ENCODE measurements around the gene BTBD18.
"Not testable (repeated sequence)": the region's sequence is repeated elsewhere in the genome, so short reads cannot be mapped to it uniquely, and the experiment has no call there.

The BTBD18 gene

DNA sequence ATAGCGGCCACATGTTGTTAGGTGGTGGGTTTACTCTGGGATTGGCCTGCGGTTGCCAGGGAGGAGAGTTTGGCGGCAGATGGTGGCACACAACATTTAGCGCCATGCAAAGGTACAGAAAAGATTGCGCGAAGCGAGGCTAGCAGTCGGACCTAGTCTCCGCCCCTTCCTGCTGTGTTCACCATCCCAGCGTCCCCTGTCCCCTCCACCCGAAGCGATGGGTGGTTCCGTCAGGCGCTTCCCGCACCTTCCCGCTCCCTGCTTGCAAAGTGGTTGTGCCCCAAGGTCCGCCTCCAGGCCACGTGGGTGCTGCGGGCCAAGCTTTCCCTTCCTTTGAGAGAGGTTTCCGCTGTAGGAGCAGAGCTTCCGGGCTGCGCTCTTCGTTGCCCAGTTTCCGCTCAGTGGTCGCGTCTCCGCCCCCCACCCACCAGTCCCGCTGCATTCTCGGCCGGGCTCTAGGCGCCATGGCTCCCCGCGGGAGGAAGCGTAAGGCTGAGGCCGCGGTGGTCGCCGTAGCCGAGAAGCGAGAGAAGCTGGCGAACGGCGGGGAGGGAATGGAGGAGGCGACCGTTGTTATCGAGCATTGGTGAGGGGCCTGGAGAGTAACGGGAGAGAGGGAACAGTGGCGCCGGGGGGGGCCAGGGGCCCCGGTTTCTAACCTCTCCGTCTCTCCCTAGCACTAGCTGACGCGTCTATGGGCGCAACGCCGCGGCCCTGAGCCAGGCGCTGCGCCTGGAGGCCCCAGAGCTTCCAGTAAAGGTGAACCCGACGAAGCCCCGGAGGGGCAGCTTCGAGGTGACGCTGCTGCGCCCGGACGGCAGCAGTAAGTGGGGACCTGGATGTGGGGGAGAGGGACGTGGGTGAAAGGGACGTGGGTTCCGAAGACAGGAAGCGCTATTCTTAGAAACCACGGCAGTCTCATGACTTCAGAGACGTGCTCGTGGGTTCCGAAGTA, 10.2 kb downstream of the BTBD18 start, which contains the start of gene SELENOH:
TSS of gene SELENOH (plus strand) at position 360 of the 955 bp plus-strand sequence. CDS start at position 465, 105 bp downstream.
- DNase-seq (ENCODE audit: low read depth): peak; percentile 98
- TF ChIP-seq, protein P1, sequence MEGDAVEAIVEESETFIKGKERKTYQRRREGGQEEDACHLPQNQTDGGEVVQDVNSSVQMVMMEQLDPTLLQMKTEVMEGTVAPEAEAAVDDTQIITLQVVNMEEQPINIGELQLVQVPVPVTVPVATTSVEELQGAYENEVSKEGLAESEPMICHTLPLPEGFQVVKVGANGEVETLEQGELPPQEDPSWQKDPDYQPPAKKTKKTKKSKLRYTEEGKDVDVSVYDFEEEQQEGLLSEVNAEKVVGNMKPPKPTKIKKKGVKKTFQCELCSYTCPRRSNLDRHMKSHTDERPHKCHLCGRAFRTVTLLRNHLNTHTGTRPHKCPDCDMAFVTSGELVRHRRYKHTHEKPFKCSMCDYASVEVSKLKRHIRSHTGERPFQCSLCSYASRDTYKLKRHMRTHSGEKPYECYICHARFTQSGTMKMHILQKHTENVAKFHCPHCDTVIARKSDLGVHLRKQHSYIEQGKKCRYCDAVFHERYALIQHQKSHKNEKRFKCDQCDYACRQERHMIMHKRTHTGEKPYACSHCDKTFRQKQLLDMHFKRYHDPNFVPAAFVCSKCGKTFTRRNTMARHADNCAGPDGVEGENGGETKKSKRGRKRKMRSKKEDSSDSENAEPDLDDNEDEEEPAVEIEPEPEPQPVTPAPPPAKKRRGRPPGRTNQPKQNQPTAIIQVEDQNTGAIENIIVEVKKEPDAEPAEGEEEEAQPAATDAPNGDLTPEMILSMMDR (IDR thresholded peaks at IDR 0.05; ENCODE audit: low read length, missing control alignments): no peak
- H3K4me3 ChIP-seq (replicated peaks; ENCODE audit: low read depth, low read length): peak within 1 kb of the TSS; percentile 95

- H3K4me3 ChIP-seq (replicated peaks; ENCODE audit: low read depth, low read length): no peak overlapping the region
- TF ChIP-seq, protein P1 (IDR thresholded peaks at IDR 0.05; ENCODE audit: low read length, missing control alignments): no peak
- DNase-seq (ENCODE audit: low read depth): no peak
Measured at GRCh38 chr11:57735619-57736298, 15.9 kb downstream of the BTBD18 start.

DNA sequence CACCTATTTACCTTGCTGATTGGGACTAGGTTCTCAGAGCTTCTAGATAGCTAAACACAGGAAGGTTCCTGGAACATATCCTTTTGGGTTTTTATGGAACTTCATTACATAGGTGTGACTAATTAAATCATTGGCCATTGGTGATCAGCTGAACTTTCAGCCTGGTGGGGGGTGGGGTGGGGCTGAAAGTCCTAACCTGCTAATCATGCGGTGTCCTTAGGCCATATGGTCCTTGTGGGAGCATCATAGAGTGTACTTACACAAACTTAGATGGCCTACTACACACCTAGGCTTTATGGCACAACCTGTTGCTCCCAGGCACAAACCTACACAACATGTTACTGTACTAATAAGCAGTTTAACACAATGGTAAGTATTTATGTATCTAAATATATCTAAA, 19.0 kb downstream of the BTBD18 start:
- no peak for DNase-seq (ENCODE audit: low read depth)
- TF ChIP-seq, protein P1 (IDR thresholded peaks at IDR 0.05; ENCODE audit: low read length, missing control alignments): no peak
- H3K4me3 ChIP-seq (replicated peaks; ENCODE audit: low read depth, low read length): no peak overlapping the region

DNA sequence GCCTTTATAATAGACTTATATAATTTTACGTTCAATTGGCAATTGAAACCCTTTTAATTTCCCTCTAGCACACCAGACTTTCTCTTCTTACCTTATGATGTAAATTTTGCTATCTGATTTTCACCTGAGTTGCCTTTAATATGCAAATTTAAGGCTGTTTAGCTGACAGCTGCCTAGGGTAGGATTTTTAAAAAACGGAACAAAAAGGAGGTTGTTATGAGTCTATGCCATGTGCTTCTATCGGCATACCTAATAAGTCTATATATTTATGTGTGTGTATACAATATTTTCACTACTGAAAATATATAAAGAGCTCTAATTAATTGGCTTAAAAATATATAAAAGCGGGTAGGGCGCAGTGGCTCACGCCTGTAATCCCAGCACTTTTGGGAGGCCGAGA, 22.1 kb downstream of the BTBD18 start:
- TF ChIP-seq, protein P1 (IDR thresholded peaks at IDR 0.05; ENCODE audit: low read length, missing control alignments): no peak
- H3K4me3 ChIP-seq (replicated peaks; ENCODE audit: low read depth, low read length): no peak overlapping the region
- no peak for DNase-seq (ENCODE audit: low read depth)

DNA sequence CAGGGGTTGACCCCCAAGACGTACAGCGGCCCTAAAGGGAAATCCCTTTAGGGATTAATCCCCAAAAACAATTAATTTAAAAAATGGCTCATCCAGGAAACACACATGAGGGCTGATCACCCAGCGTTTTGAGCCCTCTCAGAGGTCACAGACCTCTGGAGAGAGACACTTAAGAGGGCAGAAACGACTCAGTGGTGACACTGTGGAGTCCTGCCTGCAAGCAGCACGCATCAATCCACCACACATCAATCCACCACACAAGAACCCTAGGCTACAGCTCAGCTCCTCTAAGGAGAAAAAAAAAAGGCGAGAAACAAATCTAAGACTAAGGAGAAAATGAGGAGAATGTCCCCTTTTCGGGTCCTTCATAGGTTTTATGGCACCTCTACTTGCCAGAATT, 22.8 kb downstream of the BTBD18 start:
- TF ChIP-seq, protein P1 (IDR thresholded peaks at IDR 0.05; ENCODE audit: low read length, missing control alignments): no peak
- no peak for DNase-seq (ENCODE audit: low read depth)
- no peak overlapping the region for H3K4me3 ChIP-seq (replicated peaks; ENCODE audit: low read depth, low read length)

- TF ChIP-seq, protein P1 (IDR thresholded peaks at IDR 0.05; ENCODE audit: low read length, missing control alignments): no peak
- no peak for DNase-seq (ENCODE audit: low read depth)
- no peak overlapping the region for H3K4me3 ChIP-seq (replicated peaks; ENCODE audit: low read depth, low read length)
Measured at GRCh38 chr11:57727185-57727584, 24.4 kb downstream of the BTBD18 start.

GRCh38 chr11:57716726-57717125, 34.9 kb downstream of the BTBD18 start:
- H3K4me3 ChIP-seq (replicated peaks; ENCODE audit: low read depth, low read length); DNase-seq (ENCODE audit: low read depth): not testable (repeated sequence)

Measured in fibroblast of pulmonary artery (primary cell).